Middle frontal gyrus (tissue), 1 donor: Measurements from ENCODE around the gene DSCAML1.
"Not testable (repeated sequence)": the region's sequence is repeated elsewhere in the genome, so short reads cannot be mapped to it uniquely, and the experiment has no call there.

Experiments used
- DNase-seq: peaks from one replicate; pipeline ENCODE4 v3.0.0-alpha.2; 2015; ENCODE audit warnings: low spot score; ENCODE audit errors: extremely low spot score

Gene DSCAML1

DNA sequence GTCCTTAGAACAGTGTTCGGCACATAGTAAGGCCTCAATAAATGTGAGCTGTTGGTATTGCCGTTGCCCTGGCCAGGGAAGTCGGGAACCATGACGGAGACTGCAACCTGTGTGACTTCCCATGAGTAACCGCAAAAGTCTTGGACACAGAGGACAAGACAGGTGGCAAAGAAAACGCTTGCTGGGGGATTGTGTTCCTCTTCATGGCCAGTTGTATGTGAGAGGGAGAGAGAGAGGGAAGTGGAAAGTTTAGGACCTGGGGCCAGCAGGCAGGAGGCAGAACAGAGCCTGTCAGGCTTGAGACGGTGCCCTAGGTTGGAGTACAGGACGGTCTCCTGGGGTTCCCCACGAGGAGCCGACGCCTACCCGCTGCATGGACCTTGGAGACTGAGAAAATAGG lies 379.2 kb downstream of the DSCAML1 start:
- no peak for DNase-seq

DNA sequence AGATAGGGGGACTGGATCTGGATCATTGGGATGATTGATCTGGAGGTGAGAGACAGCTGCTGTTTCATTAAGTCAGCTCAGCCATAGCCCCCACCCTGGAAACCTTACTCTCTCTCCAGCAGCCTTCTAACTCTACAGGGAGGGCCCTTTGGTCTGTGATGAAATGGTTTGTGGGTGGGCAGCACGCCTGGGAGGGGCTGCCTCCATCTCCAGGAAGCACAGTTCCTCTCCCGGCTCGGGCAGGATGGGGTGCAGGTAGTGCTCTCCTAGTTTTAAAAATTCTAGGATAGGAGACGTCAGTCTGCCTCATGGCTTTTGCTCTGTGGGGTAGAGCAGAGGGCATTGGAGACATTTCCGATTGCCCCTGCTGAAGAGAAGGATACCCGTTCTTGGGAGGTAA lies 379.7 kb downstream of the DSCAML1 start:
- DNase-seq = no peak

DNA sequence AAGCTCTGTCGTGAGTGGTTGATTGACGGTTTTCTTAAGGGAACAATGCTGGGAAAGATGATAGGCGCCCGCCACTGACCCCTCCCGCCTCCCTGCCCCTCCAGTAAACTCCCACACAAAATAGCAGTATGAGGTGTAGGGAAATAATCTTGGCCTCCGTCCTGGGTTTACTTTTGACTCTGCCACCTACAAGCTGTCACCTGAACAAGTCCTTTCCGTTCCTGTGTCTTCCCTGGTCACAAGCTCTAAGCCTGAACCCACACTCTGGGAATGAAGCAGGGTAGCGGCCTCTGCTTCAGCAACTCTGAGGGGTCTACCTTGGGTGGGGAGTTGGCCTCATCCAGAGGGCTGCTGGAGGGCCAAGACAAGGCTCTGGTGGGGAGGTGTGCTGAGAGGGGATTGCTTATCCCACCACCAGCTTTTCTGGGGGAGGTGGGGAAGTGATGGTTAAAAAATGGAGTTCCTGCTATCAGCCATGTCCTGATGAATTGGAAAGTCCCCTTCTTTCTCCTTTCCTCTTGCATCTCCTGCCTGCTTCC lies 381.6 kb downstream of the DSCAML1 start:
- DNase-seq = no peak

DNA sequence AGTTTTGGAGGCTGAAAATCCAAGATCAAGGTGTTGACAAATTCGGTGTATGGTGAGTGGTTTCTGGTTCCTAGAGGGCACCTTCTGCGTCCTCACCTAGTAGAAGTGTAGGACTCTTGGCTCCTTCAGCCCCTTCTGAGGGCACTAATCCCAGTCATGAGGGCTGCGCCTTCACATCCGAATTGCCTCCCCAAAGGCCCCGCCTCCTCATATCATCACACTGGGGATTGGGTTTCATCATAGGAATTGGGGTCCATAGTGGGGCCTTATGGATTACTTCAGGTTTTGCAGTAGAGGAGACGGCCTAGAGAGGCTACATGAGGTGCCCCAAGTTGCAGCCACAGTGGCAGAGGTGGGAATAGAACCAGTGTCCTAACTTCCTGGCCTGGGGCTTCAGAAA lies 382.3 kb downstream of the DSCAML1 start:
- no peak for DNase-seq

DNA sequence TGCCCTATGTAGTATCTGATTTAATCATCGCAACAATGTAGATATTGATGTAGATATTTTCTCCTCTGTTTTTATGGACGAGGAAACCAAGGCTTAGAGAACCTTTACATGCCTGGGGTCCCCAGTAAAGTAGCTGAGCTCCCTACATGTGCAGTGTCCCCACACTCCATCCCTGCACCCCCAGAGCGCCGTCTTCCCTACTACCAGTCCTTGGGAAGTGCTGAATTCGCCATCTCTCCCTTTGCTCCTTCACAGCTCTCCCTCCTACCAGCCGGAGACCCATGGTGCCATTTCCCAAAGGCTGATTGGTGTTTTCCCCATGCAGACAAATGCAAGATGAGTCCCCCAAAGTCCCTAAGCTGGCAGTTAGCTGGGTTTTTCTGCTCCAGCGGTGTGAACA lies 383.4 kb downstream of the DSCAML1 start:
- no peak for DNase-seq

DNA sequence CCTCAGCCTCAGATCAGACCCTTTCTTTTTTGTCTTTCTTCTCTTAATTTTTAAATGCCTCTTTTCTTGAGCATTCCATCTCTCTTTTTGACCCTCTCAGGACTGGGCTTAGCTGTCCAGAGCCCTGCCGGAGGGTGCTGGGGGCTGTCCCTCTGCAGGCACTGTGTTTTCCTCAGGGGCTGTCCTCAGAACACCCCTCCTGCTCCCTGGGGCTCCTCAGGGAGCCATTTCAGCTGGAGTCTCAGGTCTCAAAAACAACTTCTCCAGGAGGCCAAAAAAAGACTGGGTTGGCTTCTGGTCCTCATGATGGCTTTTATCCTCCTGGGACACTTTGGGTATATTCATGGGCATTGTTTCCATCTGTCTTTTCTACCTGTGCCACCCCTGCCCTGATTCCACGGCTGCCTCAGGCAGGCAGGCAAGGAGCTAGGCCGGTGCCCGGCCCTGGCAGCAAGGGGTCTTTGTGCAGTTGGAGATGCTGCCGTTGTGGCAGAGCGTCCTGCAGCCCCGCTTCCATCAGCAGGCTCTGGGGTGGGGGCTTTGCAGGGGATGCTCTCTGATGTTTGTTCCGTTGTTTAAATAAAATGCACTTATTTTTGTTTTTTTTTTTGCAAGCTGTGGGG lies 384.3 kb downstream of the DSCAML1 start:
- DNase-seq = no peak

DNA sequence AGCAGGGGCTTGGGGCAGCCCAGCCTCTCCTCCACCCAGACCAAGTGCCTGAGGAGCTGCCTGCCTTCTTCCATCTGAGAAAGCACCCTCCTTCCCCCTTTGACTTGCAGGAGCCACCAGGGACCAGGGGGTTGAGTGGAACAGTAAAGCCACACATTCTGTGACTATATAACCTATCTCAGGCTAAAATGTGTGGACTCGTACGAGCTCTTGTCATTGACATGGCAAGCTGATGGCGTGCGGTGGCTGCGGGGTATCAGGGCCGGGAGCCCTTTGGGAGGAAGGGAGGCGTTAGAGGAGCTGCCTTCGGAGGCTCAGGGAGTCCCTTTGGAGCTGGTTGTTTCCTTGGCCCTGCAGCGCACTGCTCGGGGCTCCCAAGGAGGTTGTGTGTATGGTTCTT lies 384.8 kb downstream of the DSCAML1 start:
- no peak for DNase-seq

DNA sequence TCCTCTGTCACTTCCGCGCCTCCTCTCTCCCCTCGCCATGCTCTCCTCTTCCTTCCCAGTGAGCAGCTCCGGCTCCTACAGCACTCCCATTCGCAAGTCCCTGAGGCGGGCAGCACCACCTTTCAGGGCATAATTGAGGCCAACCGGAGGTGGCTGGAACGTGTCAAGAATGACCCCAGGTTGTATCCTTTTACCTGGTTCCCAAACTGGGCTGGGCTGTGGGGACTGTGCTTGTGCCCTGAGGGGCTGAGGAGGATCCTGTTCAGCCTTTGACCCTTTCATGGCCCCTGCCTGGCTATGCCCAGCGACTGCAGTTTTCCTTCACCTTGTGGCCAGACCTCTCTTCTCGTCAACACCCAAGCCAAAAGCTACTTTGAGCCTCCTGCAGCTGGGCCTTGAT lies 385.3 kb downstream of the DSCAML1 start:
- DNase-seq = no peak

DNA sequence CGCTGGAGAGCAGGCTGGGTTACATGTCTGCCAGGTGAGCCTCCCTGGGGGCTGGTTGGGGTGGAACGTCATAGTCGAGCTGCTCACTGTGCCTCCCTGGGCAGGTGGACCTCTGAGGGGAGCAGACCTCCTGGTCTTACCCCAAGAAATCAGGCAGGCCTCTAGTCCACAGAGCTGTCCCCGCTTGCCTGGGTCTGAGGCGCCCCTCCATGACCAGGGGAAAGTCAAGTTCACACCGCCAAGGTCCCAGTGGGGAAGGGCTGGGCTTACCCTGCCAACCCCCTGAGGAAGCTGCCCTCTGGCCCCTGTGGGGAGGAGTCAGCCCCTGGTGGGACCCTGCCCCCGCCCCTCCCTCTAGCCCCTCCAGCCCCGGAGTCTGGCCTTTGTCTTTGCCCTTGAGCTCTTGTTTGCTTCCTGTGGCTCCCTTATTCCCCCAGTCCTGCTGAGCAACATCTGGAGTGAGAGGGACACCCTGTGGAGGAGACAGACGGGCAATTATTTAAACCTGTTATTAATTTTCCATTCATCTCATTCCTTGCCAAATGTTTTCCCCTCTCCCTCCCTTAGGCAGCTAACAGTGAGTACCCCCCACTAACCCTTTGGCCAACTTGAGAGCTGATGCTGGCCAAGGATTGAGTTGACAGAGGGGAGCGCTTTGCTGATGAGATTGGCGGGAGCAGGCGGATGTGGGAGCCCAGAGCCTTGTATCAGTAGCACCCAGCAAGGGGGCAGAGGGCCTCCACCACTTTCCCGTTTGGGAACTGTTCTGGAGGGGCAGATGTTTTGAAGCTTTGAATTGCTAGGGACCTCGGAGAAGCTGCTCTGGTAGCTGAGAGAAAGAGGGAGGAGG lies 385.9 kb downstream of the DSCAML1 start:
- no peak for DNase-seq

DNA sequence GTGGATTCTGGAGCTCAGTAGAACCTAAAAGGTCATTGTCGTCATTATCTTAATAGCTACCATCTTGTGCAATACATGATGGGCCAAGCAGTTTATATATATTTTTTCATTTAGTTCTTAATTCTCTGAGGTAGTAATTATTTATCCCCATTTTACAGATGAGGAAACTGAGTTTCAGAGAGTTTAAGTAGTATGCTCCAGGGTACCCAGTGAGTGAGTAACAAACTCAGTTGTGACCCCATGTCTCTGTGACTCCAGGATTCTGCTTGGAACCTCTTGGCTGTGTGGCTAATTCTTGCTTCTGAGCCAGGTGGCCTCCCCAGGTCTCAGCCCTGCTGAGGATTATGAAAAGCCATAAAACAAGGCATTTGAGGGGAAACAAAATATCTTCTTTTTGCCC lies 386.8 kb downstream of the DSCAML1 start:
- DNase-seq = no peak

DNA sequence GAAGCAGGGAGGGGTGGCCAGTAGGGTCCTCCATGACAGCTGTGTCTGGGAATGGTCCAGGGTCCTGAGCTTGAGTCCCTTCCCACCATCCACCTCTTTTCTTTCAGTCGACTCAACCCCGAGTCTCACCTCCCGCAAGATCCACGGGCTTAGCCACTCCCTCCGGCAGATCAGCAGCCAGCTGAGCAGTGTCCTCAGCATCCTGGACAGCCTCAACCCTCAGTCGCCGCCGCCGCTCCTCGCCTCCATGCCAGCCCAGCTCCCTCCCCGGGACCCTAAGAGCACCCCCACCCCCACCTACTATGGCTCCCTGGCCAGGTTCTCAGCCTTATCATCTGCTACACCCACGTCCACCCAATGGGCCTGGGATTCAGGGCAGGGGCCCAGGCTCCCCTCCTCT lies 387.5 kb downstream of the DSCAML1 start:
- DNase-seq = no peak

DNA sequence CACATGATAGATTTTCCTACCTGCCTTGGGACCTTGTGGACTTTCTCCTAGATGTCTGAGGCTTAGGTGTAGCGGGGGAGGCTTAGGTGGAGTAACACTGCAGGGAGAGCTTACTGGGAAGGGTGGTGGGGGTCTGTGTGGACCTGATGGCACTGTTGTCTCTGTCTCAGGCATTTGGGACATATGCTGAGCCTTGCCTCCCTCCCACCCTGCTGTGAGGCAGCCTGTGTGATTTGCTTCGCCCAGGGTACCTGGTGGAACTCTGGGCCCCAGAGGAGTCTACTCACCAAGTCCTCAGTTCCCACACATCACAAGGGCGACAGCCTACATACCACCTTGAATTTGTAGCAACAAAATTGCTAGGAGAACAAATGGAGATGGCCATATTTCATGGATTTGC lies 388.7 kb downstream of the DSCAML1 start:
- no peak for DNase-seq

DNA sequence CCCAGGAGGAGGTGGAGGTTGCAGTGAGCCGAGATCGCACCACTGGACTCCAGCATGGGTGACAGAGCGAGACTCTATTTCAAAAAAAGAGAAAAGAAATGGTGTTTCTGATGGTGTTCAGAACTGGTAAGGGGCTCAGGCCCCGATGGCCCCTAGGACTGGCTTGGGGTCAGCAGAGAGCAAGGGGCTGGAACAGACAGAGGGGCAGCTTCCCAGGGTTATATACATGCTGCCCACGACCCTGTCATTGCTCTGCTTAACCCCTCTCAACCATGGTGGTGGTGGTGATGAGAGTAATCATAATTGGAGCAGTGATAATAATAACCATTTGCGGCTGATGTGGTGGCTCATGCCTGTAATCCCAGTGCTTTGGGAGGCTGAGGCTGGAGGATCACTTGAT lies 390.0 kb downstream of the DSCAML1 start:
- DNase-seq = no peak

DNA sequence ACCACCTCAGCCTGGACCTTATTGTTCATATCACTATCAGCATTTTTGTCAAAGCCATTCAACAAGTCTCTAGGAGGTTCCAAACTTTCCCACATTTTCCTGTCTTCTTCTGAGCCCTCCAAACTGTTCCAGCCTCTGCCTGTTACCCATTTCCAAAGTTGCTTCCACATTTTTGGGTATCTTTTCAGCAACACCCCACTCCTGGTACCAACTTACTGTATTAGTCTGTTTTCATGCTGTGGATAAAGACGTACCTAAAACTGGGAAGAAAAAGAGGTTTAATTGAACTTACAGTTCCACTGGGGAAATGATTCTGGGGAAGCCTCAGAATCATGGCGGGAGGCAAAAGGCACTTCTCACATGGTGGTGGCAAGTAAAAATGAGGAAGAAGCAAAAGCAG lies 391.1 kb downstream of the DSCAML1 start:
- not testable (repeated sequence) for DNase-seq

DNA sequence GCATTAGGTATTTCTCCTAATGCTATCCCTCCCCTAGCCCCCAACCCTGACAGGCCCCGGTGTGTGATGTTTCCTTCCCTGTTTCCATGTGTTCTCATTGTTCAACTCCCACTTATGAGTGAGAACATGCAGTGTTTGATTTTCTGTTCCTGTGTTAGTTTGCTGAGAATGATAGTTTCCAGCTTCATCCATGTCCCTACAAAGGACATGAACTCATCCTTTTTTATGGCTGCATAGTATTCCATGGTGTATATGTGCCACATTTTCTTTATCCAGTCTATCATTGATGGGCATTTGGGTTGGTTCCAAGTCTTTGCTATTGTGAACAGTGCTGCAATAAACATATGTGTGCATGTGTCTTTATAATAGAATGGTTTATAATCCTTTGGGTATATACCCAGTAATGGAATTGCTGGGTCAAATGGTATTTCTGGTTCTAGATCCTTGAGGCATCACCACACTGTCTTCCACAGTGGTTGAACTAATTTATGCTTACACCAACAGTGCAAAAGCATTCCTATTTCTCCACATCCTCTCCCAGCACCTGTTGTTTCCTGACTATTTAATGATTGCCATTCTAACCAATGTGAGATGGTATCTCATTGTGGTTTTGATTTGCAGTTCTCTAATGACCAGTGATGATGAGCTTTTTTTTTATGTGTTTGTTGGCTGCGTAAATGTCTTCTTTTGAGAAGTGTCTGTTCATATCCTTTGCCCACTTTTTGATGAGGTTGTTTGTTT lies 397.7 kb downstream of the DSCAML1 start:
- not testable (repeated sequence) for DNase-seq

DNA sequence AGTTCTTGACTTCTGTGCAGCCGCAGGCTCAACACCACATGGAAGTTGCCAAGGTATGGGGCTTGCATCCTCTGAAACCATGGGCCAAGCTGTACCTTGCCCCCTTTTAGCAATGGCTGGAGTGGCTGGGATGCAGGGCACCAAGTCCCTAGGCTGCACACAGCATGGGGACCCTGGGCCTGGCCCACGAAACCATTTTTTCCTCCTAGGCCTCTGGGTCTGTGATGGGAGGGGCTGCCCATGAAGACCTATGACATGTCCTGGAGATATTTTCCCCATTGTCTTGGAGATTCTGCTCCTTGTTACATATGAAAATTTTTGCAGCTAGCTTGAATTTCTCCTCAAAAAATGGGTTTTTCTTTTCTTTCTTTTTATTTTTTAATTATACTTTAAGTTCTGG lies 398.4 kb downstream of the DSCAML1 start:
- not testable (repeated sequence) for DNase-seq

DNA sequence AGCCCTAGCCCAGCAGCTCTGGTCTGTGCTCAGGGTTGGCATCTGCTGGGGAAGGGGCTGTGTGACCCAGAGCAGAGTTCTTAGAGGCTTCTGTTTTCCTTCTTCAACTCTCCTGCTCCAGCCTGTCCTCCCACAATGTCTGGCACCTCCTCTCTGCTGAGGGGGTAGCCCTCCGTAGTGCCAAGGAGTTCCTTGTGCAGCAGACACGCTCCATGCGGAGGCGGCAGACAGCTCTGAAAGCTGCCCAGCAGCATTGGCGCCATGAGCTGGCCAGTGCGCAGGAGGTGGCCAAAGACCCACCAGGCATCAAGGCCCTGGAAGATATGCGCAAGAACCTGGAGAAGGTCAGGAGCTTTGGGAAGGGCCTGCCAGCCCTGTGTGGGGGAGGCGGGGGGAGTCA lies 400.0 kb downstream of the DSCAML1 start:
- peak; percentile 4 for DNase-seq

DNA sequence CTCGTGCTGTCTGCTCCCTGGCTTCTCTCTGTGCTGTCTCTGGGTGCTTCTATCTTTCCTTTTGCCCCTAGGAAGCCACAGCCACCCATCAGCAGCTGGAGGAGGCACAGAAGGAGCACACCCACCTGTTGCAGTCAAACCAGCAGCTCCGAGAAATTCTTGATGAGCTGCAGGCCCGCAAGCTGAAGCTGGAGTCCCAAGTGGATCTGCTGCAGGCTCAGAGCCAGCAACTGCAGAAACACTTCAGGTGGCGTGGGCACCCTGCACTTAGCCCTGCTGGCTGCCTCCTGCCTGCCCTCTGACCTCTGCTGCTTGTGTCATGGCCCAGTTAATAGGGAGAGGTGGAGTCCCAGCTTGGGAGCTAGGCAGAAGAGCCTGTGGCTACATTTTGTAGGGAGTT lies 401.5 kb downstream of the DSCAML1 start:
- no peak for DNase-seq

DNA sequence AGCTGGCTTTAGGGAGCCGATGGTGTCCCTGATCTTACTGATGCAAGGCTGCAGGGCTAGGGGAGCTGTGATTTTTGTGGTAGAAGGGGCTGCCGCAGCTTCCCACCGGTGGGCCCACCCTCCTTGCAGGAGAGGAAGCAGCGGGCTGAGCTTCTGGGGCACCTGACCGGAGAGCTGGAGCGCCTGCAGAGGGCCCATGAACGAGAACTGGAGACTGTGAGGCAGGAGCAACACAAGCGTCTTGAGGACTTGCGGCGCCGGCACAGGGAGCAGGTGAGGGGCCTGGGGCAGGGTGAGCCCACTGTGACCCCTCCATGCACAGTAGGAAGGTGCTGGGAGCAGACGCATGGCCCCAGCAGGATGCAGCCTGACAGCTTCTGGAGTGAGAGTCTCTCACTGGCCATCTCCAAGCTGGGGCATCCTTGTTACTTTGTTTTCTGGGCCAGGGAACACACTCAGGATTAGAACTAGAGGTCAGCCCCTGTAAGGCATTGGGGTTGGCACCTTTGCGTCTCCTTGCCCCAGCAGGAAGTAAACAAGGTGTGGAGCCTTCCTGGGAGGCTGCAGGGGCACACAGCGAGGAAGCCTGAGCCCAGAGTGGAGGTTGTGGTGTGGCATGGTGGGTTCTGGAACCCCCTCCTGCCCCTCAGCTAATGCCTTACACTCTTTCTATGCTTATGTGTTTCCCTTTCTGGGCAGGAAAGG lies 402.6 kb downstream of the DSCAML1 start:
- no peak for DNase-seq

DNA sequence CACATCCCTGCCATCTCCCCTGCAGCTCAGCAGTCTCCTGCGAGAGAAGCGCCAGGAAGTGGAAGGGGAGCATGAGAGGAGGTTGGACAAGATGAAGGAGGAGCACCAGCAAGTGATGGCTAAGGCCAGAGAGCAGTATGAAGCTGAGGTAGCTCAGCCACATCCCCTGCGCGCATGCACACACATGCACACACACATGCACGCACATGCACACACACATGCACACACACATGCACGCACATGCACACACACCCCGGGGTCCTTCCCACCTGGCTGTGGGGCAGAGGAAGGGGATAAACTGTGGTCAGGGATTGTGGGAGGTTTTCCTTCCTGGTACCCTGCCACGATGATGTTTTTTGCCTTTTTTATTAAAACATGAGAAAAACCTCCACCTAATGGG lies 404.0 kb downstream of the DSCAML1 start:
- DNase-seq = no peak

DNA sequence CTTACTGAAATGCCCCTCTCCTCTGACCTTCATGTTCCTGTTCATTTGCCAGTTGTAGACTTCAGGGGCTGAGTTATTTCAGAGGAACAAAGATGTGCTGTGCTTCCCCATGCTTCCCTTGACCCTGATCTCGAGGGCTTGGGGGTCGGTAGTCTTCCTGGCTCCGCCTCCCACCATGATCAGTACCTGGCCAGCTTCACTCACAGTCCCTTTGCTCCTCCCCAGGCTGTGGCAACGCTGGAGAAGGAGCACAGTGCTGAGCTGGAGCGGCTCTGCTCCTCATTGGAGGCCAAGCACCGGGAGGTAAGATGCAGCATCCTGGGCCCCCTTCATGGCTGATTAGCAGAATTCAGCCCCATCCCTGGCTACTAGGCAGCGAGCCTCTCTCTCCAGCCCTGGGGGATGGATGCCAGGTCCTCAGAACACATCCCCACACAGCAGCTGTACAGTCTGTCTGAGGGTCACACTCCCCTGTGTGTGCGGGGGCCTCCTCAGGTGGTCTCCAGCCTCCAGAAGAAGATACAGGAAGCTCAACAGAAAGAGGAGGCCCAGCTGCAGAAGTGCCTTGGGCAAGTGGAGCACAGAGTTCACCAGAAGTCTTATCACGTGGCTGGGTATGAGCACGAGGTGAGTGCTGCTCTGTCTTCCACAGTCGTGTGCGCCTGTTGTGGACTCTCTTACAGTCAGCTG lies 404.9 kb downstream of the DSCAML1 start:
- no peak for DNase-seq
